MM.1S (cell line): ENCODE results near the gene MS4A1.

Source experiments
- CTCF ChIP-seq: fragments of 300-600 bp; sonication (generic); IDR thresholded peaks from 2 replicates; pipeline ENCODE4 v1.5.1; 2016; ENCODE audit warnings: antibody characterized with exemption, low read length, mixed read lengths
- EZH2 ChIP-seq: fragments of 300-600 bp; sonication (generic); optimal IDR thresholded peaks from 2 replicates; pipeline ENCODE3; 2017; ENCODE audit warnings: low read depth, mild to moderate bottlenecking, antibody characterized with exemption, low read length, mixed read lengths

DNA sequence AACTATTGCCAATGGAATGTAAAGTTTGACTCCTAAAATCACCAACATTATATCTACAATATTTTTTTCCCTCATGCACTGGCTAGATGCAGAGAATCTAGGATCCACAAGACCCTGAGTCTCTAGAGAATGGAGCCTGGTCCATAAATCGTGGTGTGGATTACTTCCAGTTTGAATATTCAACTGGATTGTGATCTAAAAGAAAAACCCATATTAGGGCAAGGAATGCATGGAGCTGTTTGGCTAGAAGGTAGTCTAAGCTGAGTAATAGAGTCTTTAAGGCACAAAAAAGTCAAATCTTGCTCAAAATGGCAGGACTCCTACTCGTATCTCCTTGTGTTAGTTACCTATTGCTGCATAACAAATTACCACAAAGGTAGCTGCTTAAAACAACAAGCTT, 35.6 kb upstream of the MS4A1 start:
- no peak for TF ChIP-seq CTCF
- TF ChIP-seq EZH2: no peak
